GM19043 (cell line): ENCODE measurements around the gene OSBPL9.

Experiments
- ATAC-seq: cut with Tn5 transposase; IDR thresholded peaks from one replicate; pipeline ENCODE4 v1.9.1; 2021; ENCODE audit warnings: low read depth; ENCODE audit not compliant: unreplicated experiment

Gene OSBPL9

GRCh38 chr1:51663105-51663504 is 46.2 kb downstream of the OSBPL9 start:
- no peak for ATAC-seq

DNA sequence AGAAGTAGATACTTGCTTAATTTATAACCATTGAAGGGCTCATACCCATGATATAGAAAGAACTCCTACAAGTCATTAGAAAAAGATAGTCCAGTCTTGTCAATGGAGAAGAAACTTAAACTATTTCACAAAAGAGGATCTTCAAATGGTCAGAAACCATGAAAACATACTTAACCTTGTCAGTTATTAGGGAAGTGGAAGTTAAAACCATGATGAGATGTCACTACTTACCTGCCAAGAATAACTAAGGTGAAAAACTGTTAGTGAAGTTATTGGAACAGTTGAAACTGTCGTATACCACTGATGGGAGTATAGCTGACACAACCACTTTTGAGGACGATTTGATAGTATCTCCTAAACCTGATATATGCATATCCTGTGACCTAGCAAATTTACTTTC is 46.8 kb downstream of the OSBPL9 start:
- ATAC-seq: no peak

DNA sequence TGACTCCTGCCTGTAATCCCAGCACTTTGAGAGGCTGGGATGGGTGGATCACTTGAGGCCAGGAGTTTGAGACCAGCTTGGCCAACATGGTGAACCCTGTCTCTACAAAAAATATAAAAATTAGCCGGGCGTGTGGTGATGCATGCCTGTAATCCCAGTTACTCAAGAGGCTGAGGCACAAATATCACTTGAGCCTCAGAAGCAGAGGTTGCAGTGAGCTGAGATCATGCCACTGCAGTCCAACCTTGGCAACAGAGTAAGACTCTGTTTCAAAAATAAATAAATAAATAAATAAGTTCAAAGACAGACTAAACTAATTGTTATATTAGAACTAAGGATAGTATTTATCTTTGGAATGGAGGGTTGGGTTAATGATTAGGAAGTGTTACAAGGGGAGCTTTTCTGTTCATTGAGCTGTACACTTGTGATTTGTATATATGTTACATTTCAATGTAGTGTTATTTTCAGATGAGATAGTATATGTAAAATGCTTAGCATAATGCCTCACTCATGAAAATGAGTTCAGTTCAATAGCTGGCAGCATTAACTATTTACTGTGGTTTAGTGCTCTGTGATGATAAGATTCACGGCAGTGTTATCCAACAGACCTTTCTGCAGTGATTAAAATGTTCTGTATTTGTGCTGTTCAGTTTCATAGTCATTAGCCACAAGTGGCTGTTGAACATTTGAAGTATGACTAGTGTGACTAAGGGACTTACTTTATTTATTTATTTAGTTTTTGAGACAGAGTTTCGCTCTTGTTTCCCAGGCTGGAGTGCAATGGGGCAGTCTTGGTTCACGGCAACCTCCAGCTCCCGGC is 47.7 kb downstream of the OSBPL9 start:
- no peak for ATAC-seq

DNA sequence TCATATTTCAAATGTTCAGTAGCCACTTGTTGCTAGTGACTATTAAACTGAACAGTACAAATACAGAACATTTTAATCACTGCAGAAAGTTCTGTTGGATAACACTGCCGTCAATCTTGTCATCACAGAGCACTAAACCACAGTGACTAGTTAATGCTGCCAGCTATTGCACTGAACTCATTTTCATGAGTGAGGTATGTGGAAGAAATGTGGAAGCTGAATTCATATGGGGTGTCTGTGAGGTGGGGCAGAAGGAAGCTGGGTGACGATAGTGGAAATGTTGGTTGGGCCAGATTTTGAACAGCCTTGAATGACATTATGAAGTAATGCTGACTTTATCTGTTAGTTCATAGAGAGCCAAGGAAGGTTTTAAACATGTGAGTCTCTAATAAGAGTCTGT is 49.6 kb downstream of the OSBPL9 start:
- ATAC-seq: no peak

- no peak for ATAC-seq
Measured at GRCh38 chr1:51667561-51667960, 50.7 kb downstream of the OSBPL9 start.

- no peak for ATAC-seq
Measured at GRCh38 chr1:51669272-51669671, 52.4 kb downstream of the OSBPL9 start.

DNA sequence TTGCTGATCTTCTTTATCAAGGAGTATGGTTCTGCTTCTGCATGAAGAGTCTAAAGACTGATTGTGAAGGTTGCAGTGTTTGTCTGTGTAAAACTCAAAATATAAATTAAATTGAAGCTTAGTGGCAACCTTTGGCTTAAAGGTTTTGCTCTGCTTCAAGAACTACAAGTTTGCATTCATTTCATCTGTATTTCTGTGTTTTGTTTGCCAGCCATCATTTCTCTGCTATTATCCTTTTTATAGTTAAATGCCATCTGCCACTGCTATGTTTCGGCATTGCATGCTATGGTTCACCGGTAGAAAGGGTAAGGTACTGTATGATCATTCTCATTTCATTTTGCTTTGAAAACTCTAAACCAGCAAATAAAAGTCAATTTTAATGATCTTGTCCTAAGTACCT is 52.9 kb downstream of the OSBPL9 start:
- no peak for ATAC-seq

DNA sequence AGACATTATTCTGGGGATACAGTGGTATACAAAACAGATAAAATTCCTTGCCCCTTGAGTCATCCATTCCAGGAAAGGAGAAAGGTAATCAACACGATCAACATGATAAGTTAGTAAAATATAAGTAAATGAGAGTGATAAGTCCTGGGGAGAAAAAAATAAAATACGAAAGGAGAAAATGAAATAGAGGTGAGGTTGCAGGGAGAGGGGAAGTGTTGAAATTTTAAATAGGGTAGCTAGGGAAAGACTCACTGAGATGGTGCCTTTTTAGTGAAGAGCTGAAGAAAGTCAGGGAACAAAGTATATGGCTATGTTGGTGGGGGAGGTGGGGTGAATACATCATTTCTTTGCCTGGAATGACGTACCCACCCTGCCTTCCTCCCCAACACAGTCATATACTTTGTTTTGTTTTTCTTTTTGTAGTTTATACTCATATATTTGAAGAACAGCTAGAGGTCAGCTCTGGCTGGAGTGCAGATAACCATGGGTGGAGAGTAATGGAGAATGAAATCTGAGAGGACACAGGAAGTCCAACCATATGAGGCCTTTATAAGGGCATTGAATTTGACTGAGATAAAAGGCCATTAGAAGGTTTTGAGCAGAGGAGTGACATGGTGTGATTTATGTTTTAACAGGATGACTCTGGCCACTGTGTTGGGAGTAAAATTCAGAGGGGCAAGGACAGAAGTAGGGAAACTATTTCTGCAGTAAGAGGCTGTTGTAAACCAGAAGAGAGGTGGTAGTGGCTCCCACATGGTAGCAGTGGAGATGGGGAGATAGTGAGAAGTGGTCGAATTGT is 54.8 kb downstream of the OSBPL9 start:
- no peak for ATAC-seq

GRCh38 chr1:51673279-51673678 is 56.4 kb downstream of the OSBPL9 start:
- no peak for ATAC-seq

DNA sequence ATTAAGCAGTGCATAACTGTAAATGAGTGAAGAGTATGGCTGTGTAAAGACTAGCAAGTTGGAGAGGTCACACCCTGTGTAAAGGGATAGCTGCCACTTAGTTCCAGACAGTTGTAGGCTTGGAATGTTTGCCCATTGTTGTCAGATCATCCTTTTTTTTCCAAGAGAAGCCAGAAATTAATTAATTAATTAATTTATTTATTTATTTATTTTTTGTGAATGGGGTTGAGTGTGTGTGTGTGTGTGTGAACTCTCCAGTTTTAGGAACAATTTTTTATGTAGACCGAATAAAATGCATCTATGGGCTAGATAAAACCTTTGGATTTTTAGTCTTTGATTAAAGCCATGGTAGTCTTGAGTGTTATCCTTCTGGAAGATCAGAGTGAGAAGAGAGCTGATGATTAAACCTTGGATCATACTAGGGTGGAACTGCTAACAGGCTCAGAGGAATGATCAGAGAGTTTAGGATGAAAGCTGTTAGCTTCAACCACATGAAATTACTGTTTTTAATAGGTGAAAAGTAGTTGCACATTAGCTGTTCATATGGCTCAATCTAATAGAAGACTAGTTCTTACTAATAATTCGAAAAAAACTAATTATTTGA is 58.4 kb downstream of the OSBPL9 start:
- ATAC-seq: no peak

- no peak for ATAC-seq
Measured at GRCh38 chr1:51679435-51679834, 62.5 kb downstream of the OSBPL9 start.

DNA sequence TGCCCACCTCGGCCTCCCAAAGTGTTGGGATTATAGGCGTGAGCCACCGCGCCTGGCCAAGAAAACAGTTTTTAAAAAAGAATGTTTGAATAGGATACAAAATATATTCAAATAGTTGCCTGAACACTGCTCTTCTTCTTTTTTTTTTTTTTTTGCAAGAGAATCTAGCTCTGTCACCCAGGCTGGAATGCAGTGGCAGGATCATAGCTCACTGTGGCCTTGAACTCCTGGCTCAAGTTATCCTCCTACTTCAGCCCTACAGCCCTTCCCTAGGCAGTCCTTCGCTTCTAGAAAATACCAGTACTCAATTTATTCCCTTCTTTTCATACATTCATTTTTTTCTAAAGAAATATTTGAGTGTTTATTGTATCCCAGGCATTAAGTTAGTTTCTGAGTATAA is 67.9 kb downstream of the OSBPL9 start:
- no peak for ATAC-seq

GRCh38 chr1:51686450-51686849 is 69.6 kb downstream of the OSBPL9 start:
- no peak for ATAC-seq

- ATAC-seq: no peak
Measured at GRCh38 chr1:51689075-51689440, 72.2 kb downstream of the OSBPL9 start.

DNA sequence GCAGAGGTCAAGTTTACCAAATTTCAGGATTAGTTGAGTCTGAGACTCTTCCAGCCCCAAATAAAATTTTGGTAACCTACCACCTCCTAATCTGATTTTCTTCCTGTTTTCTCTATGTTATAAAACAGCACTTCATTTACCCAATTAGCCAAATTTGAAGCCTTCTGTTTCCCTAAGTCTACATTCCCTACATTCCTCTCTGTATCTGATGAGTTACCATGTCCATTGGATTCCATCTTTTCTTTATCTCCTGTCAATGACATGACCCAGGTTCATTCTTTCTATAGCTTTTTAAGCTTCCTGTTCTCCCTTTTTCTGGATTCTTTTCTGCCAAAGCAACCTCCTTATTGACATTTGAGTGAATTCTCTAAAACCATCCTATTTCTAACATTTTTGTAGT is 72.8 kb downstream of the OSBPL9 start:
- ATAC-seq: no peak

- no peak for ATAC-seq
Measured at GRCh38 chr1:51690285-51690961, 73.5 kb downstream of the OSBPL9 start.

DNA sequence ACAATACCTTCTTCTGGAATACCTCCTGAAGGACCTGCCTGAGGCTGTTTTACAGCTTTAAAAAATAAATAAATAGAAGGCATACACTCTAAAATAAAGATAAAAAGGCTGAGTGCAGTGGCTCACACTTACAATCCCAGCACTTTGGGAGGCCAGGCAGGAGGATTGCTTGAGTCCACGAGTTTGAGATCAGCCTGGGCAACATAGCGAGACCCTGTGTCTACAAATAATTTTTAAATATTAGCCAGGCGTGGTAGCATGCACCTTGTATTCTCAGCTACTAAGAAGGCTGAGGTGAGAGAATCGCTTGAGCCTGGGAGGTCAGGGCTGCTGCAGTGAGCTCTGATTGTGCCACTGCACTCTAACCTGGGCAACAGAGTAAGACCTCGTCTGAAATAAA is 75.0 kb downstream of the OSBPL9 start:
- ATAC-seq: no peak

GRCh38 chr1:51693419-51694155 is 76.7 kb downstream of the OSBPL9 start:
- no peak for ATAC-seq

DNA sequence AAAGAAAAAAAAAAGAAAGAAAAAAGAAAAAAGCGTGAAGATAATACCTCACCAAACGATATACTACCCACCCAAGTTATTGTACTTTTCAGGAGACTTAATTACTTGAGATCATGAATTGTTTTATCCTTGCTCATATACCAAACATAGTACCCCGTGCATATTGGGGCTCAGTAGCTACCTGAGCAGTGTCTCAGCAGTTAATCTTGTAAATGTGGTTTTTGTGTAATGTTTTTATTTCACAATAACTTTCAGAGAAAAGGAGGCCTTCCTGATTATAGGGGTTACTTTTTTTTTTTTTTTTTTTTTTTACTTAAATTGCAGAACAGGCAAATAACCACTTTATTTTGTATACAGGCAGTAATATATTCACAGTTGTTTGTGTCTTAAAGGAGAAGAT is 80.3 kb downstream of the OSBPL9 start:
- ATAC-seq: no peak

GRCh38 chr1:51699391-51699790 is 82.5 kb downstream of the OSBPL9 start:
- no peak for ATAC-seq
